Left lobe of liver (tissue), 2 donors: ENCODE results near the gene CLSTN3. TPM values are rescaled to one million over a fixed set of nuclear protein-coding genes. Genes with fewer than 3 reads are reported as not detected.
A peak's percentile ranks its signal among the peaks of the same experiment; 100 is the strongest.

Experiments used
- ATAC-seq: fragments of 200-7000 bp; cut with Tn5 transposase; one replicate; pipeline ENCODE4 v1.9.1; 2020; ENCODE audit warnings: mild to moderate bottlenecking, moderate library complexity
- DNase-seq: peaks from one replicate; pipeline ENCODE4 v3.0.0-alpha.2; 2020; ENCODE audit warnings: low spot score
- total RNA-seq: library from RNA; stranded (reverse); gene quantifications from one replicate; pipeline ENCODE4 v1.2.1, GENCODE V29; 2021
- donor health status: DM: no; HTN: no; CAD: no; lungs with moderate emphysema.
- donor health status: DM: no; HTN: yes; CAD: no.

The CLSTN3 gene
- 48.4 TPM for total RNA-seq

DNA sequence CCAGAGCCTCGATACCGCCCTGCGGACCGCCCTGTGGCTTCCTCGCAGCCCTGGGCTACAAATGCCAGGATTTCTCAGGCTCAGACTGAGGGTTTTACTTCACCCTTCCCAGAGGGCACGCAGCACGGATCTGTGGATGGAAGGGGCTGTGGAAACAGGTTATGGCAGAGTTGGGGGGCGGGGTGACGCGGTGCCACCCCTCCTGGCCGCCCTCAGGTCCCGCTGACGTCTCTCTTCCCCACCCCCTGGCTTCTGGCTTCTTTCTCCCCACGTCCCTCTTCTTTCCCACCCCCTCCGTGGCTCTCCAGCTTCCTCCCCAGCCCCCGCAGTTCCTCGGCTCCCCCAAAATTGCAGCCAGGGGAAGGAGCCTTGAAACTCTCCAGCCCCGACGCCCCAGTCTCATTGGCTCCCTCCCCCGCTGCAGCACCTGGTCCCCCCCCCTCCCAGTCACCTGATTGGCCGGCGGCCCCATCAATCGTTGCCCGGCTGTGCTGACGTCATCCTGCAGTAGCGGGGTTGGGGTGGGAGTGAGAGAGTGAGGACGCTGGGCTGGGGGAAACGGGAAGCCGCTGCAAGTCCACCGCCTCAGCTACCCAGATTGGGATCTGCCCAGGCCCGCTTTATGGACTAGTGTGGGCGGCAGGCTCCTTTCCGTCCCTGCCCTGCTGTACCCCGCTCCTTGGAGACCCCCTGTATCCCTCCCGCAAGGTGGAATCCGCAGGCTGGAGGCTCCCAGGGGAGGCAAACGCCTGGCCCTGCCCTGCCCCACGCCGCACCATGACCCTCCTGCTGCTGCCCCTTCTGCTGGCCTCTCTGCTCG is at the start of gene CLSTN3:
CLSTN3 (plus strand) TSS at position 500 of the 820 bp plus-strand sequence; CDS start at position 778, 278 bp downstream.
- peak; percentile 91 for DNase-seq
- ATAC-seq: peak; percentile 70

DNA sequence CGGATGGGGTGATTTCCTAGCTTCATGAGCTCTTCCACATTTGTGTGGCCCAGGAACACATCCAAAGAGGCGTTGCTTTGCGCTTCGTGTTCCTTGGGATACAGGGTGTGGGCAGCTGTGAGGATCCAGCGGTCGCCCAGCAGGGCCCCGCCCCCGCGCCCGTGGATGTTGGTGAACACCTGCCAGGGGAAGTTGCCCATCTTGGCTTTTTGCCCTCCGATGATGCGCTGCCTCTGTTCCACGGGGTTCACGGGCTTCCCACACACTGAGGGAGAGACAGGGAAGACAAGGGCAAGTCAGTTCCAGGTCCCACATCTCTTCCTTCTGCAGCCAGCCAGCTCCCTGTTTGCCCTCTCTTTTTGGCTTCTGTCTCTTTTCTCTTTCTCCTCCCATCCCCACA is 49.1 kb upstream of the CLSTN3 start:
- peak; percentile 72 for ATAC-seq

DNA sequence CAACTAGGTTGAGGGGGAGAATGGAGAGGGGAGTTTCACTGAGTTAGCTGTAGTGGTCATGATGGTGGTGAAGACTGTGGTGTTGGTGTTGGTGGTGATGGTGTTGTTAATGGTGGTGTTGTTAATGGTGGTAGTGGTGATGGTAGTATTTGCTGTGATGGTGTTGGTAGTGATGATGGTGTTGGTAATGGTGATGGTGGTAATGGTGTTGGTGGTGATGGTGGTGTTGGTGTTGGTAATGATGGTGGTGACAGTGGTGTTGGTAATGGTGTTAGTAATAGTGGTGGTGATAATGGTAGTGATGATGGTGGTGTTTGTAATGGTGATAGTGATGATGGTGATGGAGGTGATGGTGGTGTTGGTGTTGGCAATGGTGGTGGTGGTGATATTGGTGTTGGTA is 47.0 kb upstream of the CLSTN3 start:
- no peak for DNase-seq
- no peak for ATAC-seq

More for the DNA sequence above, 49.1 kb upstream of the CLSTN3 start:
- peak; percentile 82 for DNase-seq

DNA sequence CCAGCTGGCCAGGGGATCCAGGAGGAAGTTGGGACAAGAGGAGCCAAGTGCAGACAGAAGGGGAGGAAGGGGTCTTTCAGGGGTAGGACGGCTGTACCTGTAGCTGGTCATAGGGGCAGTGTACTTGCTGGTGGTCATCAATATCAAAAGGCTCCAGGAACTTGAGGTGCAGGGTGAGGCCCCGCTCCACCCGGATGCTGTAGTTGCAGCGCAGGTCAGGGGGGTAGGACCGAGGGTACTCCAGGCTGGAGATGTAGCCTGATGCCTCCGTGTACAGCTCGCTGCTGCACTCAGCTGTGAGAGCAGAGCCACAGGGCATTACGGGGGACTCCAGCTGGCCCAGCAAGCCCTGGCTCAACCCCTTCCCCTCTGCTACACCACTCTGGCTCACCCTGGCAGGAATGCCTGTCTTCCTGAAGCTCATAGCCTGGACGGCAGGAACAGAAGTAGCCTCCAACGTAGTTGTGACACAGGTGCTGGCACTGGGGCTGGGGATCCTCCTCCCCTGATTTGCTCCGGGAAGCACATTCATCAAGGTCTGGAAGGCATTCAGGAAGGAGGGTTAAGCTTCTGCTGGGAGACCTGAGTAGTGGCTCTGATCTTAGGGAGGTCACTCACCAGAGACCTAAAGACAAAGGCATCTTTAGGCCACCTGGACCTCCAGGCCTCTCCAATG is 40.8 kb upstream of the CLSTN3 start:
- ATAC-seq: peak; percentile 9
- no peak for DNase-seq

DNA sequence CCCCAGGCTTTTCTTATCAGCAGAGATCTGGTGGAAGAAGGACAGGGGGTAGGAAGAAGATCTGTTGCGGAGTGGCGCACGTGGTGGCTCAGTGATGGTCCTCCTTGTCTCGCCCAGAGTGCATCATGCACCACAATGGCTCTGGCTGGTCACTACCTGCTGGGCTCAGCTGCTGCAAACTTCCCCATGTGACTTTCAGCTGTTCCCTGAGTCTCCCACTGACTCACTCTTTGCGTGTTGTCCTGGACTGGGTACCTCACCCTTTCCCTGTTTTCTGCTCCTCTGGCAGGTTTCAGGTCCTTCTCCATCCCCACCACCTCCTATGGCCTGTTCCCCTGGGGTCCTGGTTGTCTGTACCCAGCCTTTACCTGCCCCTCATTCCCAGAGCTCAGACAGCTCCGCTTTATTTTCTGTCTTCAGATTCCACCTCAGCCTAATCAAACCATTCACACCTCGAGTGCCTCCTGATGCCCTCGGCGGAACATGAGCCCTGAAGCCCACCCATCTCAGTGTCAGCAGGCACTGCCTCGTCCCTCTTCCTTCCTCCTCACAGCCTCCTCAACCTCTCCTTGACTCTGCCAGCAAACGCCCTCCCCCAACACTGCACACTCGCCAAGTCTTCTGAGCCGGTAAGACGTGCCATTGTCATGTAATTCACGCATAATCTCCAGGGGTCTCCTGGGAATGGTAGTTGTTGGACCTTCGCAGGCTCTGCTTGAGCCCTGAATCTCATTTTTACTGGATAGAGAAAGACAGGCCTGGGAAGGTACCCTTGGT is 39.8 kb upstream of the CLSTN3 start:
- peak; percentile 7 for ATAC-seq
- peak; percentile 45 for DNase-seq

DNA sequence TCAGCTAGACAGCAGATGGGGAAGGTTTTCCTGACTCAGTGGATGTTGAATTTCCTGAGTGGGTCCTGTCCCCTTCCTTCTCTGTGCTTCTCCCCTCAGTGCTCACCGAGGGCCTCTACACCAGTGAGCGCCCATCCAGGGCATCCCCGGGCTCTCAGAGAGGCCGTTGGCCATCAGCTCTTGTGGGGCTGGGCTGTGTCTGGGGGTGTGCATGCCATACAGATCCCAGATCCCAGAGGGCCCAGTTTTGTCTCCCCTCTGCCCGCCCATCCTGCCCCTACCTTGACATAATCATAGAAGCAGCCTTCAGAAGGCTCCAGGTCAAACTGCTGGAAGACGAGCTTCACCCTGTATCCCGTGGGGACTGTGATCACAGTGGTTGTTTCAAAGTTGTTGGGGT is 39.0 kb upstream of the CLSTN3 start:
- DNase-seq (peak; percentile 45), ATAC-seq (no peak)

DNA sequence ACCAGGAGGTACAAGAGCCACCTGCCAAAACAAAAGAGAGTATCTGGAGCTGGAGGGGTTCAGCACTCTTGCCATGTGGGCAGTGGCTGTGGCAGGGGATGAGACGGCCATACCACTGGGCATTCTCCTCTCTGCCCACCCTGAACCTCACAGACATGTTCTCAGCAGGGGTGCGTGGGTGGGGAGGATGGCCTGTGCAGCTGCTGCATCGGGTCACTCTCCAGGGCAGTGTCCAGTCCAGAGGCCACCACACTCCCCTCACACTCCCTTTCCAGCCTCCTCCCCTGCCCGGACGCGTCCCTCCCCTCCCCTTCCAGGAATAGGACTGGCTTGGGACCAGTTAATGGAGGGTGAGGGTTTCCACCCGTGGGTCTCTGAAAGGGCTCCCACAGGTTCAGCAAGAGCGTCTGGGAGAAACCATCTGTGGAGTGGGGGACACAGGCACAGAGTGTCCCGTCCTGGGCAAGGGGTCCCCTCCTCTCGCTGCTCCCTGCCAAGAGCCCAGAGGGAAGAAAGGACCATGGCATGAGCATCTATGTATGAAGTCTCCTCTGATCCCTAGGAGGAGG is 38.4 kb upstream of the CLSTN3 start:
- DNase-seq (peak; percentile 89), ATAC-seq (peak; percentile 68)

DNA sequence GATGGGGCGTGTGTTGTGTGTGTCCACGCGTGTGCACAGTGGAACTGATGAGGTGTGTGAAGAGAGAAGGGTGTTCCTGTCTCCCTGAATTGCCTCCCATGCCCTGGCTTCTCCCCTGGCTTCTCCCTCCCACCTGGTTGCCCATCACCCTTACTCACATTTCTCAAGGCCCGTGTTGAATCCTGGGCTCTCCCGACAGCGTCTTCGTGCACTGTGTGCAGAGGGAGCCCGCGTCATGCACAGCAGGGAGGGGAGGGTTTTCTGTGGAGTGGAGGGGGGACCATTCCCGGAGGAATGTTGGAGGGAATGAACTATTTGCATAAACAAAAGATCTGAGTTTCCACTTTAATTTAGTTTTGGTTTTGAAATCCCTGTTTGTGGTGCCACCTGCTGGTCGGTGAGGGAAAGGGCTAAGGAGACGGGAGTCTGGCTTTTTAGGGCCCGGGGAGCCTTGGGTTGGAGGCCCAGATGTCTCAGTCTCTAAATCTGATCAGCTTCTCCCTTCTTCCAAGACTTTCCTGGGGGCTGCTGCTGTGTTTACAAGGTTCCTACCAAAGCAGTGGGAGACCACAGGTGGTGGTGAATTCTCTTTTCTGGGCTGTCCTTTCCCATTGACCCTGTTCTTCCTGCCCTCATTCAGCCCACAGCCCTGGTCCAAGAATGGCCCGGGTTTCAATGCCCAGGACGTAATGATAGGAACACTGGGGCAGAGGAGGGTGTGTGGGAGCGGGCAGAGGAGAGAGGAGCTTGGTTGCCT is 37.8 kb upstream of the CLSTN3 start, which contains the start of gene C1R:
C1R (minus strand) TSS at position 217 of the 757 bp plus-strand sequence; CDS start at position 160, 57 bp downstream.
- peak; percentile 85 for DNase-seq
- ATAC-seq: peak; percentile 62

DNA sequence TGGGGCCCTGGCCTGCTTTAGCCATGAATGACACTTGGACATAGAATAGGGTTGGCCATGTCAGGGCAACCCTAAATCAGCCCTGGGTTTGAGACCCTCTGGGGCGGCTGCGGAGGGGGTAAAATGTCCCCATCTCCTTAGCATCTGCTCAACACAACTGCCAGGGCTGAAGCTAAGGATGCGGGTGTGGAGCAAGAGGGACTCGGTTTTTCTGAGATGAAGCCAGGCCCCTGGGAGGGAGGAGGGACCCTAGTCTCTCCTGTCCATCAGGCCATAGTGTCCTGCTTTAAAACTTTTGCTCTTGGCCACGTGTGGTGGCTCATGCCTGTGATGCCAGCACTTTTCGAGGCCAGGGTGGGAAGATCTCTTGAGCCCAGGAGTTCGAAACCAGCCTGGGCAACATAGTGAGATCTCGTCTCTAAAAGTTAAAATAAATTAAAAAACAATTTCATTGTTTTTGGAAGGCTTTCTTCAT is 37.1 kb upstream of the CLSTN3 start:
- DNase-seq (no peak), ATAC-seq (no peak)

DNA sequence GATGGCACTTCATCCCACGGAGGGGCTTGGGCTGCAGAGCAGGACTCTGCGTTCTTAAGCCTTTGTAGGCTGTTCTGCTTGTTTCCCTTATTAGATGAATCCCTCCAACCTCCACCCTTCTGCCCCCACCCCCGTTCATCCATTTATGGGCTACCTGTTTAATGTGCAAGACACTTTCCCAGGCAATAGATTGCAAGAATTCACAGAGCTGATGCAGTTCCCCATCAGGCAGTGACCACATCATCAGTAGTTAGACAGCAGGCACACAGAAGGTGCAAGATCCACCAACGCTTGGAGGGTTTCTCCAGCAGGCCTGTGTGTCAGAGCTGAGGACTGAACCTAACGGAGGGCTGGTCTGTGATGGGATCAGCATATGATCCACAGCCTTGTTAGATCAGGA is 36.7 kb upstream of the CLSTN3 start:
- ATAC-seq: no peak
- peak; percentile 43 for DNase-seq

DNA sequence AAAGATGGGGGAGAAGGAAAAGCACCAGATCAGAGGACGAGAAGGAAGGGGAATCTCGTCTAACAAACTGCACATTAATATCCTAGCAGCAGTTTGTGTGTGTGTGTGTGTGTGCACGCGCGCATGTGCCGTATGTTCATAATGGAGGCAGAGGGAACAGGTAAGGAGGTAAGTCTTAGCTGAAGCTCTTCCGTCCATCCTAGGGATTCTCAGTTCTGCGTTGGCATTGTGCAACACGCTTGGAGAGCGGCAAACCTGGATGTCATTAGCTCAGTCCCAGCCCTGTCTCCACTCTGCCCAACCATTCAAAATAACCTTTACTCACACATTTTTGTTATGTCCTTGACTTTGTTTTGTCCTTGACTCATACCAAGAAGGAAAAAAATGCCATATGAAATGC is 36.3 kb upstream of the CLSTN3 start:
- peak; percentile 50 for DNase-seq
- peak; percentile 12 for ATAC-seq

DNA sequence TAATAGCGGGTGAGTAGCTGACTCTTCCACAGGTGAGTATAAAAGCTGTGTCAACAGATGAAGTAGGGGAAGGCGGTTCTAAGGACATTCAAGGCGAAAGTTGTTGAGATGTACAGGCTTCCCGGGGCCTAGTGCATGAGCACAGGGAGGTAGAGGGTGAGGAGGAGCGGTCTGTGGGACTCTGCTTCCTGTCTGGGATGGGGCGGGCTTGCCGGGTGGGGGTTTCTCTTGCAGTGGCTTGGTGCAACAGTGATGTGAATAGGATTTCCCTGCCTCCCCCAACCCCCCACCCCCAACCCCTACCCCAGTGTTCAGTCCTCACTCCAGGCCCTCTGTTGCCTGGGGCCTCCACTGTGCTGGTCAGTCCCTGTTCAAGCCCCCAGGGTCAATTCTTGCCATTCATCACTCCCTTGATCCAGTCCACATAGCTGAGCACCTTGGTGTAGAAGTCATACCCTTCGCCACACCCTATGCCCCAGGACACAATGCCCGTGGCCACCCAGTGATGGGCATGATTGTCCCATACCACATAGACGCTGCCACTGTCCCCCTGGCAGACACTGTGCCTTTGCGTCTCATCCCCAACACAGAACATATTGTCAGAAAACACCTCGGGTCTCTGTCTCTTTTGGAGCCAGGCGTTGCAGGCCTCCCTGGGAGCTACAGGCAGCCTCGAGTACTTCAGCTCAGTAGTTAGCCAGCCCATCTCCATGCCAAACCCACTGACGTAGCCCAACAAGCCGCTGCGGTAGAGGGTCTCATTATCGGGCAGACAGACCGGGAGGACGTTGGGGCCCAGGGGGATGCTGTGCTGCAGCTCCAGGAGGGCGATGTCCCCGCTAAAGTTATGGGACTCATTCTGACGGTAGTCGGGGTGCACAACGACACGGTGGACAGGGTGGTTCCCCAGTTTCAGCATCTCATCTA is 33.9 kb upstream of the CLSTN3 start:
- DNase-seq: peak; percentile 44
- no peak for ATAC-seq

DNA sequence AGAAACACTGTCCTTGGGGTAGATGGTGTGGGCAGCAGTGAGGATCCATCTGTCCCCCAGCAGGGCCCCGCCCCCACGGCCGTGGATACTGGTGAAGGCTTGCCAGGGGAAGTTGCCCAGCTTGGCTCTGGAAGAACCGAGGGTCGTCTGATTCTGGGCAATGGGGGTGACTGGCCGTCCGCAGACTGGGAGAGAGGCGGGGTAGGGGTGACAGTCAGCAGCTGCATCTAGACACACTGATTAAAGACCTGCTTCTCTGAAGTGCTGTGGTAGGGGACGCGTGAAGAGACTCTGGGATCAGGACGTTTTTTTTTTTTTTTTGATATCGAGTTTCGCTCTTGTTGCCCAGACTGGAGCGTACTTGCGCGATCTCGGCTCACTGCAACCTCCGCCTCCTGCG is 33.2 kb upstream of the CLSTN3 start:
- DNase-seq (no peak), ATAC-seq (no peak)

DNA sequence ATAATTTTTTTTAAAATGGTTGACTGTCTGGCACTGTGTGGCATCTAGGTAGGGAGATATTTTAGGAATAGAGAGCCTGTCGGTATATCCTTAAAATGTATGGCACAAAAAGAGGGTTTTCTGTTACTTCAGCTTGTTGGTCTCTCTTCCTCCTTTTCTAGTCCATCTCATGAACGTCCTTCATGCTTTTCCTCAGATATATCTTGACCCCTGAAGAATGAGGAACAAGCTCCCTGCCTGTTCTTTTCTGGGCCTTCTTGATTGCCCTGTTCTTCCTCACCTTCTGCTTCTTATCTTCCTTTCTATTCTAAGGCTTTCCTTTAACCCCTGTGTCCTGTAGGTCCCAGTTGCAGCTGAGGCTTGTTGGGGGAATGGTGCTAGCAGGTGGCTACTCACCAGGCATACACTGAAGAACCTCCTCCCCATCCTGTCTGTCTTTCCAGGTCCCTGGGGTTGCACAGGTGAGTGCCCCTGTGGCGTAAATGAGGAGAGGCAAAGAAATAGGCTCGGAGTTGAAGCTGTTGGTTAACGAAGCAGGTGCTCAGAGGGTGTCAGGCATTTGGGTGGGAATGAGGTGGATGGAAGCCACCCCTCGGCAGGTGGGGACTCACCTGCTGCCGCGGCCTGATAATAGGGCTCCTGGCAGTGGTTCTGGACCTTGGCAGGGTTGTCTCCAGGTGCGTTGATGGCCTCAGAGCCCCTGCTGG is 30.7 kb upstream of the CLSTN3 start:
- DNase-seq: no peak
- ATAC-seq: no peak

DNA sequence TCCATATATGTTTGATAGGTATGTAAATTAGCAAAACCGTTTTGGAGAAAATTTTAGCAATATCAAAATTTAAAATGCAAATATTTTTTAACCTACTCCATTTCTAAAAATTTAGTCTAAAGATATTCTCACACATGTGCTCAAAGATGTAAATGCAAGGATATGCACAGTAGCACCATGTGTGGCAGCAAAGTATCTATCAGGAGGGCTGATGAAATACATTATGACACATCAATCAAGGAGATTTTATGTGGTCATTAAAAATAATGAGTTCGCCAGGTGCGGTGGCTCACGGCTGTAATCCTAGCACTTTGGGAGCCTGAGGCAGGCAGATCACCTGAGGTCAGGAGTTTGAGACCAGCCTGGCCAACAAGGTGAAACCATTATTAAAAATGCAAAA is 29.9 kb upstream of the CLSTN3 start:
- ATAC-seq (no peak), DNase-seq (no peak)

DNA sequence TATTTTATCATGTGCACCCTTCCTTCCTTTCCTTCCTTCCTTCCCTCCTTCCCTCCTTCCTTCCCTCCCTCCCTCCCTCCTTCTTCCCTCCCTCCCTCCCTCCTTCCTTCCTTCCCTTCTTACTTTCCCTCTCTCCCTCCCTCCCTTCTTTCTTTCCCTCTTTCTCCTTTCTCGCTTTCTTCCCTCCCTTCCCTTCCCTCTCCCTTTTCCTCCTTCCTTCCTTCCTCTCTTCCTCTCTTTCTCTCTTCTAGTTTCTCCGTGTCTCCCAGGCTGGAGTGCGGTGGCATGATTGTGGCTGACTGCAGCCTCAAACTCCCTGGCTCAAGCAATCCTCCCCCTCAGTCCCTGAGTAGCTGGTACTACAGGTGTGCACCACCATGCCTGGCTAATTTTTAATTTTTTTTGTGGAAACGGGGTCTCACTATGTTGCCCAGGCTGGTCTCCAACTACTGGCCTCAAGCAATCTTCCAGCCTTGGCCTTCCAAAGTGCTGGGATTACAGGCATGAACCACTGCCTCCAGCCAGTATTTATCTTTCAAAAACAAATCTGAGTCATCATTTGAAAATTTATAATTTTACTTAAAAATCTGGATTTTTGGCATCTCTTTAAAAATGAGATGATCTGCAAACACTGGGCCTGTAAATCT is 29.0 kb upstream of the CLSTN3 start:
- no peak for DNase-seq
- no peak for ATAC-seq

DNA sequence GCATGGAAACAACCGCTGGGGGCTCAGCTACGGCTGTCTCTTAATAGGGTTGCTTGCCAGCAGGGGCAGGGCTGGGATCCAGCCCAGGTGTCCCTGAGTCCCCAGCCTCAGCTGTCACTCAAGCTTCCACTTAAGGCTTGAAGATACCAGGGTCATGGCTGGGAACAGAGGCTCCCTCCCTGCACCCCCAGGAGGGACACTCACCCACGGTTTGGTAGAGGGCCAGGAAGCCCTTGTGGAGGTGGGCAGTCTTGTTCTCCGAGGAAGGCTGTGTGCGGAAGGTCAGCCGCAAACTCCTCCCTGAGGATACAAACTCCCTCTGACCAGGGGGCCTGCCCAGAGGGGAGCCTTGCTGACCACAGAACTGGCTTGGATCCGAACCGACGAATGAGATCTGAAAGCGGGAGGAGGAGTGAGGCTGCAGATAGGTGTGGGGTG is 28.5 kb upstream of the CLSTN3 start:
- DNase-seq (no peak), ATAC-seq (peak; percentile 14)

DNA sequence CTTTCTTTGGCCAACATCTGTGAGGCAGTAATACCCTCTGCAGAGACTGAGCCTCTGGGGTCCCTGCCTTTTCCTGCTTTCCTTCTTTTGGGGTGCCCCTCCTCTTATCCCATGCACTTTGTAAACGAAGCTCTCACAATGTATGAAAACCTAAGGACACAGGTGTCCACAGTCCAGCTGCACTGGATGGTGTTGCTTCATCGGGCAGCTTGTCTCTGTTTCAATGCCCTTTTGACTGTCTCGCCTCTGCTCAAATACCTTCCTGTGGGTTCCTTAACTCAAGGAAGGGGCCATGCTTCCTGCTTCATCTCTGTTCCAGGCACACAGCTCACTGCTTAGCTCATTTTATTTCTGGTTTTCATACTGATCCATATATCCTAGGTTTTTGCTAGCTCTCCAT is 27.6 kb upstream of the CLSTN3 start:
- ATAC-seq (peak; percentile 44), DNase-seq (no peak)
